ENCODE data around the gene SEC23A.
"Not testable (repeated sequence)": the region's sequence is repeated elsewhere in the genome, so short reads cannot be mapped to it uniquely, and the experiment has no call there.

Gene SEC23A

DNA sequence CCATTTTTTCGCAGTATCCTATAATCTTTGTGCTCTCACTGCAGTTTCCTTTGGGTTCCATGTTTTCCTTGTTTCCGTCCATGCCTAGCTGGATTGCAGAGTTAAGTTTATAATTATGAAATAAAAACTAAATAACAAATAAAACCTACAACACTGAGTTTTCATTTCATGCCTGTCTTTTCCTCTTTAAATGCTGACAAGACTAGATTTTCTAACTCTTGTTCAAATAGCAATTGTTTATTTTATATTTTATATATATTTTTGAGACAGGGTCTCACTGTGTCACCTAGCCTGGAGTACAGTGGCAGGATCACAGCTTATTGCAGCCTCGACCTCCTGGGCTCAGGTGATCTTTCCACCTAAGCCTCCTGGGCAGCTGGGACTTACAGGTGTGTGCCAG lies 5.8 kb upstream of the SEC23A start:
- no peak for TF ChIP-seq EZH2phosphoT487 (IDR thresholded peaks at IDR 0.05; ENCODE audit: borderline replicate concordance, low read length)
- no peak for TF ChIP-seq CTCF (IDR thresholded peaks at IDR 0.05; ENCODE audit: low read depth, low read length, poor library complexity, severe bottlenecking)
- peaks cover 6% of the 10 kb centered on the region for H3K79me2 ChIP-seq (ENCODE audit: control insufficient read depth, low read length)
- H3K4me2 ChIP-seq (ENCODE audit: low read length), result peak overlapping the region; percentile 98
- no peaks in the 10 kb centered on the region for H3K9me3 ChIP-seq (ENCODE audit: control insufficient read depth, insufficient read depth, low read length)
- H3K27me3 ChIP-seq (ENCODE audit: control insufficient read depth, low read length), result no peaks in the 10 kb centered on the region
- no peaks in the 10 kb centered on the region; the same call in 1 of the 2 replicates for H3K36me3 ChIP-seq (ENCODE audit: control insufficient read depth, low read length)
- H4K20me1 ChIP-seq (ENCODE audit: control insufficient read depth, insufficient read depth, low read depth, low read length), result no peaks in the 10 kb centered on the region
- H3K4me3 ChIP-seq (ENCODE audit: low read length), result peak overlapping the region; percentile 83
- peaks cover 50% of the 10 kb centered on the region for H3K4me1 ChIP-seq (ENCODE audit: control insufficient read depth, low read length)
- peaks cover 23% of the 10 kb centered on the region for H3F3A ChIP-seq (ENCODE audit: control insufficient read depth, insufficient read depth)
- peak overlapping the region; percentile 89 for H3K27ac ChIP-seq (ENCODE audit: low read depth, low read length)
- no peaks in the 10 kb centered on the region for H3K9me2 ChIP-seq (replicated peaks; ENCODE audit: control insufficient read depth, low read length)

DNA sequence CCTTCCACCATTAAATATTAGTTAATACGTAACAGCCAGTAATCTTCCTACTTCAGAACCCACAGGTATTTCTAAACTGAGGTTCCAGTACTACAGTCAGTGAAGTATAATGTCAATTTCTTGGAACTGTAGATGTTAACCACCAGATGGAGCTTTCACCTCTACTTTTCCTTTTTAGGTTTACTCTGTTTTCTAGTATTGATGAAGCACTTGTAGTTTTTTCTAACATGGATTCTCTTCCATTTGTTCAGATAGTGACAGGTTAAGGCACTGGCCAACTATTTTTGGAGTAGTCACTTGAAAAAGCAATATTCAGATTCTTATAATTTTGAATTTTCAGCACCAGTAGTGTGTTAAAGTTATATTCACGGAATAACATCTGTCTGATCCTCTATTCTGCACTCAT lies 4.6 kb upstream of the SEC23A start:
- peaks cover 19% of the 10 kb centered on the region for H3F3A ChIP-seq (ENCODE audit: control insufficient read depth, insufficient read depth)
- no peak overlapping the region for H3K27ac ChIP-seq (ENCODE audit: low read depth, low read length)
- no peak for TF ChIP-seq EZH2phosphoT487 (IDR thresholded peaks at IDR 0.05; ENCODE audit: borderline replicate concordance, low read length)
- peak; percentile 64 for TF ChIP-seq CTCF (IDR thresholded peaks at IDR 0.05; ENCODE audit: low read depth, low read length, poor library complexity, severe bottlenecking)
- no peaks in the 10 kb centered on the region; the same call in 1 of the 2 replicates for H3K36me3 ChIP-seq (ENCODE audit: control insufficient read depth, low read length)
- peaks cover 17% of the 10 kb centered on the region for H3K79me2 ChIP-seq (ENCODE audit: control insufficient read depth, low read length)
- no peak overlapping the region for H3K4me2 ChIP-seq (ENCODE audit: low read length)
- no peaks in the 10 kb centered on the region for H4K20me1 ChIP-seq (ENCODE audit: control insufficient read depth, insufficient read depth, low read depth, low read length)
- no peaks in the 10 kb centered on the region for H3K9me3 ChIP-seq (ENCODE audit: control insufficient read depth, insufficient read depth, low read length)
- H3K9me2 ChIP-seq (replicated peaks; ENCODE audit: control insufficient read depth, low read length), result no peaks in the 10 kb centered on the region
- no peak overlapping the region for H3K4me3 ChIP-seq (ENCODE audit: low read length)
- H3K4me1 ChIP-seq (ENCODE audit: control insufficient read depth, low read length), result peaks cover 41% of the 10 kb centered on the region
- no peaks in the 10 kb centered on the region for H3K27me3 ChIP-seq (ENCODE audit: control insufficient read depth, low read length)

DNA sequence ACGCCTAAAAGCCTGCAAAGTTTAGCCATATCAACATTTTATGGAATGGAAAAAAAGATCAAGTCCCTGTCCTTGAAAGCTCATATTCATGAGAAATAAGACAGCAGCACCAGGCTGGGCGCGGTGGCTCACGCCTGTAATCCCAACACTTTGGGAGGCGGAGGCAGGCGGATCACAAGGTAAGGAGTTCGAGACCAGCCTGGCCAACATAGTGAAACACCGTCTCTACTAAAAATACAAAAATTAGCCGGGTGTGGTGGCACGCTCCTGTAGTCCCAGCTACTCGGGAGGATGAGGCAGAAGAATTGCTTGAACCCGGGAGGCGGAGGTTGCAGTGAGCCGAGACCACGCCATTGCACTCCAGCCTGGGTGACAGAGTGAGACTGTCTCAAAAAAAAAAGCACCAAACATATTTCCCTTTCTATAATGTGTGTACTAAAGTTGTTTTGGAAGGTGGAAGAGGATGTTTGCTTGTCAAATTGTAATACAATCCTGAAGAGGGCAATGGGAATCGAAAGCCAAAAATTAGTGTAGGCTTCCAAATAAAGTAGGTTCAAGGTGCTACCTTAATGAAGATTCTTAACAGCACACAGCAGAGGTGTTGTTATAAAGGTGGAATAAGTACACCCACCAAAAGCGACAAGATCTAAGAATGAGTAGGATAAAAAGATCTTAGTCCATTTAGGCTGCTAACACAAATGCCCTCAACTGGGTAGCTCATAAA lies 1.2 kb upstream of the SEC23A start:
- not testable (repeated sequence) for H3K36me3 ChIP-seq (ENCODE audit: control insufficient read depth, low read length); H3K27ac ChIP-seq (ENCODE audit: low read depth, low read length); H4K20me1 ChIP-seq (ENCODE audit: control insufficient read depth, insufficient read depth, low read depth, low read length); H3K9me2 ChIP-seq (replicated peaks; ENCODE audit: control insufficient read depth, low read length); H3K27me3 ChIP-seq (ENCODE audit: control insufficient read depth, low read length); H3K9me3 ChIP-seq (ENCODE audit: control insufficient read depth, insufficient read depth, low read length)
- peak overlapping the region; percentile 91 for H3K4me2 ChIP-seq (ENCODE audit: low read length)
- peaks cover 38% of the 10 kb centered on the region for H3K79me2 ChIP-seq (ENCODE audit: control insufficient read depth, low read length)
- H3K4me1 ChIP-seq (ENCODE audit: control insufficient read depth, low read length), result peaks cover 34% of the 10 kb centered on the region
- H3F3A ChIP-seq (ENCODE audit: control insufficient read depth, insufficient read depth), result peaks cover 21% of the 10 kb centered on the region; the same call in 1 of the 2 replicates
- peak overlapping the region; percentile 83 for H3K4me3 ChIP-seq (ENCODE audit: low read length)

- Histone ChIP-seq H3K27me3 (ENCODE audit: control insufficient read depth, low read length) (no peaks in the 10 kb centered on the region), H3K79me2 (ENCODE audit: control insufficient read depth, low read length) (peaks cover 44% of the 10 kb centered on the region), H3F3A (ENCODE audit: control insufficient read depth, insufficient read depth) (peaks cover 10% of the 10 kb centered on the region; the same call in 1 of the 2 replicates), H3K4me1 (ENCODE audit: control insufficient read depth, low read length) (peaks cover 22% of the 10 kb centered on the region), H3K27ac (ENCODE audit: low read depth, low read length) (peak overlapping the region; percentile 34; the same call in 1 of the 2 replicates), H3K9me3 (ENCODE audit: control insufficient read depth, insufficient read depth, low read length) (no peaks in the 10 kb centered on the region), H3K4me3 (ENCODE audit: low read length) (peak overlapping the region; percentile 83), H3K9me2 (replicated peaks; ENCODE audit: control insufficient read depth, low read length) (no peaks in the 10 kb centered on the region), H4K20me1 (ENCODE audit: control insufficient read depth, insufficient read depth, low read depth, low read length) (no peaks in the 10 kb centered on the region), H3K36me3 (ENCODE audit: control insufficient read depth, low read length) (no peaks in the 10 kb centered on the region; the same call in 1 of the 2 replicates), H3K4me2 (ENCODE audit: low read length) (peak overlapping the region; percentile 91)
- no peak for TF ChIP-seq EZH2phosphoT487 (IDR thresholded peaks at IDR 0.05; ENCODE audit: borderline replicate concordance, low read length)
- no peak for TF ChIP-seq CTCF (IDR thresholded peaks at IDR 0.05; ENCODE audit: low read depth, low read length, poor library complexity, severe bottlenecking)
Observed at GRCh38 chr14:39102265-39102968, 618 bp downstream of the SEC23A start.

Data from DOHH2 (cell line).